H9 (cell line): ENCODE data around the gene CORO2B. TPM values are rescaled to one million over a fixed set of nuclear protein-coding genes. Genes with fewer than 3 reads are reported as not detected.

ENCODE experiments used
- DNase-seq: peaks from one replicate; pipeline ENCODE4 v3.0.0-alpha.2; 2017
- H2AFZ ChIP-seq: one replicate; pipeline ENCODE4 v1.6.1; 2013; ENCODE audit warnings: mild to moderate bottlenecking, low read length, control low read depth, moderate library complexity
- H2AK5ac ChIP-seq: 2 replicates; pipeline ENCODE4 v1.6.1; 2013; ENCODE audit warnings: low read length, control low read depth, mixed read lengths; ENCODE audit not compliant: insufficient read length
- H2BK120ac ChIP-seq: one replicate; pipeline ENCODE4 v1.6.1; 2013; ENCODE audit warnings: low read depth, mild to moderate bottlenecking, low read length, control low read depth, inconsistent platforms; ENCODE audit not compliant: poor library complexity, severe bottlenecking
- H2BK12ac ChIP-seq: 2 replicates; pipeline ENCODE4 v1.6.1; 2013; ENCODE audit warnings: low read length, control low read depth, mixed read lengths, low read depth; ENCODE audit not compliant: insufficient read length
- H2BK15ac ChIP-seq: 2 replicates; pipeline ENCODE4 v1.6.1; 2013; ENCODE audit warnings: low read depth, low read length, control low read depth
- H2BK20ac ChIP-seq: one replicate; pipeline ENCODE4 v1.6.1; 2013; ENCODE audit warnings: low read depth, mild to moderate bottlenecking, low read length, control low read depth, inconsistent platforms; ENCODE audit not compliant: poor library complexity, severe bottlenecking
- H2BK5ac ChIP-seq: 2 replicates; pipeline ENCODE4 v1.6.1; 2013; ENCODE audit warnings: low read length, control low read depth, mixed read lengths; ENCODE audit not compliant: insufficient read length
- H3K14ac ChIP-seq: 2 replicates; pipeline ENCODE4 v1.6.1; 2013; ENCODE audit warnings: low read length, control low read depth; ENCODE audit not compliant: insufficient read depth
- H3K18ac ChIP-seq: 2 replicates; pipeline ENCODE4 v1.6.1; 2013; ENCODE audit warnings: low read depth, mild to moderate bottlenecking, mixed read lengths, low read length, control low read depth; ENCODE audit not compliant: insufficient read length
- H3K23ac ChIP-seq: 2 replicates; pipeline ENCODE4 v1.6.1; 2013; ENCODE audit warnings: low read length, control low read depth, mixed read lengths, low read depth; ENCODE audit not compliant: insufficient read length
- H3K23me2 ChIP-seq: 2 replicates; pipeline ENCODE4 v1.6.1; 2013; ENCODE audit warnings: low read depth, mild to moderate bottlenecking, mixed read lengths, low read length, control low read depth; ENCODE audit not compliant: insufficient read length, poor library complexity, severe bottlenecking
- H3K27ac ChIP-seq: 2 replicates; pipeline ENCODE4 v1.5.1; 2013; ENCODE audit warnings: low read length, control low read depth, mixed read lengths, low read depth; ENCODE audit not compliant: insufficient read length
- H3K27me3 ChIP-seq: 2 replicates; pipeline ENCODE4 v1.6.1; 2013; ENCODE audit warnings: low read length, control low read depth, inconsistent platforms; ENCODE audit not compliant: insufficient read depth
- H3K4ac ChIP-seq: 2 replicates; pipeline ENCODE4 v1.6.1; 2013; ENCODE audit warnings: low read depth, mild to moderate bottlenecking, control low read depth, inconsistent platforms, low read length, moderate library complexity
- H3K4me1 ChIP-seq: 2 replicates; pipeline ENCODE4 v1.6.1; 2013; ENCODE audit warnings: low read length, control low read depth, inconsistent platforms; ENCODE audit not compliant: insufficient read depth
- H3K4me2 ChIP-seq: 2 replicates; pipeline ENCODE4 v1.6.1; 2013; ENCODE audit warnings: low read length, control low read depth, mixed read lengths; ENCODE audit not compliant: insufficient read length, insufficient read depth
- H3K56ac ChIP-seq: 2 replicates; pipeline ENCODE4 v1.6.1; 2013; ENCODE audit warnings: low read depth, mild to moderate bottlenecking, mixed read lengths, low read length, control low read depth; ENCODE audit not compliant: insufficient read length
- H3K79me1 ChIP-seq: 2 replicates; pipeline ENCODE4 v1.6.1; 2013; ENCODE audit warnings: low read depth, mild to moderate bottlenecking, moderate library complexity, low read length, control low read depth, inconsistent platforms; ENCODE audit not compliant: insufficient read depth, poor library complexity, severe bottlenecking
- H3K79me2 ChIP-seq: 2 replicates; pipeline ENCODE4 v1.6.1; 2013; ENCODE audit warnings: low read length, control low read depth, inconsistent platforms; ENCODE audit not compliant: insufficient read depth
- H3K9ac ChIP-seq: 2 replicates; pipeline ENCODE4 v1.6.1; 2013; ENCODE audit warnings: low read length, control low read depth, mixed read lengths; ENCODE audit not compliant: insufficient read length; ENCODE audit errors: extremely low read depth
- H3K9me3 ChIP-seq: one replicate; pipeline ENCODE4 v1.6.1; 2013; ENCODE audit warnings: low read depth, low read length, inconsistent platforms; ENCODE audit not compliant: control insufficient read depth
- H3T11ph ChIP-seq: one replicate; pipeline ENCODE4 v1.6.1; 2013; ENCODE audit warnings: mild to moderate bottlenecking, low read length, control low read depth, inconsistent platforms
- H4K20me1 ChIP-seq: one replicate; pipeline ENCODE4 v1.6.1; 2013; ENCODE audit not compliant: control insufficient read depth, insufficient read length, insufficient read depth
- H4K5ac ChIP-seq: 2 replicates; pipeline ENCODE4 v1.6.1; 2013; ENCODE audit warnings: low read depth, mild to moderate bottlenecking, mixed read lengths, low read length, control low read depth; ENCODE audit not compliant: insufficient read length
- H4K8ac ChIP-seq: replicated peaks from 2 replicates; pipeline ENCODE4 v1.6.1; 2013; ENCODE audit warnings: low read length, control low read depth, mixed read lengths, low read depth; ENCODE audit not compliant: insufficient read length
- H4K91ac ChIP-seq: 2 replicates; pipeline ENCODE4 v1.6.1; 2013; ENCODE audit warnings: low read depth, mild to moderate bottlenecking, moderate library complexity, mixed read lengths, low read length, control low read depth; ENCODE audit not compliant: insufficient read length
- H3K27ac Mint-ChIP-seq, 3 experiments: 2 replicates in 2 of 3; 3 replicates in 1 of 3; pipeline ENCODE4 v1.8.0; 2020 to 2021; ENCODE audit warnings: mixed read lengths in 3 of 3, mild to moderate bottlenecking in 1 of 3, moderate library complexity in 1 of 3
- H3K27me3 Mint-ChIP-seq: 2 replicates; pipeline ENCODE4 v1.8.0; 2021; ENCODE audit warnings: low read depth, mild to moderate bottlenecking, moderate library complexity, mixed read lengths
- H3K36me3 Mint-ChIP-seq, 3 experiments: 2 replicates in 2 of 3; 3 replicates in 1 of 3; pipeline ENCODE4 v1.8.0; 2020 to 2021; ENCODE audit warnings: low read depth in 3 of 3, mixed read lengths in 3 of 3; ENCODE audit not compliant: insufficient read depth in 1 of 3
- H3K4me1 Mint-ChIP-seq, 2 experiments: 2 replicates each; pipeline ENCODE4 v1.8.0; 2020; ENCODE audit warnings: mixed read lengths in 2 of 2
- H3K4me3 Mint-ChIP-seq, 2 experiments: 2 replicates in 1 of 2; 3 replicates in 1 of 2; pipeline ENCODE4 v1.8.0; 2020 to 2021; ENCODE audit warnings: mild to moderate bottlenecking in 2 of 2, mixed read lengths in 2 of 2, moderate library complexity in 1 of 2
- H3K9me3 Mint-ChIP-seq, 2 experiments: 2 replicates in 1 of 2; 3 replicates in 1 of 2; pipeline ENCODE4 v1.8.0; 2020; ENCODE audit warnings: mild to moderate bottlenecking in 2 of 2, mixed read lengths in 2 of 2, moderate library complexity in 1 of 2
- CTCF ChIP-seq: fragments of 200-600 bp; sonication (generic); conservative IDR thresholded peaks from 3 replicates; pipeline ENCODE4 v1.8.0; 2021; ENCODE audit warnings: antibody characterized with exemption, mild to moderate bottlenecking
- WGBS: extraction: QIAGEN DNeasy Blood & Tissue Kit; methylation state at CpG from one replicate; pipeline ENCODE4 v1.1.7; 2013; ENCODE audit warnings: missing lambda C conversion rate, low lambda C conversion rate, mixed read lengths; ENCODE audit not compliant: insufficient read length; ENCODE audit errors: extremely low coverage; 5-methylcytosine and 5-hydroxymethylcytosine counted together
- total RNA-seq: library from RNA; stranded (reverse); gene quantifications from 2 replicates; pipeline ENCODE4 v1.2.1, GENCODE V29; 2021

Gene CORO2B
- total RNA-seq, 1 experiment from 2014 or later: 3.1 TPM

DNA sequence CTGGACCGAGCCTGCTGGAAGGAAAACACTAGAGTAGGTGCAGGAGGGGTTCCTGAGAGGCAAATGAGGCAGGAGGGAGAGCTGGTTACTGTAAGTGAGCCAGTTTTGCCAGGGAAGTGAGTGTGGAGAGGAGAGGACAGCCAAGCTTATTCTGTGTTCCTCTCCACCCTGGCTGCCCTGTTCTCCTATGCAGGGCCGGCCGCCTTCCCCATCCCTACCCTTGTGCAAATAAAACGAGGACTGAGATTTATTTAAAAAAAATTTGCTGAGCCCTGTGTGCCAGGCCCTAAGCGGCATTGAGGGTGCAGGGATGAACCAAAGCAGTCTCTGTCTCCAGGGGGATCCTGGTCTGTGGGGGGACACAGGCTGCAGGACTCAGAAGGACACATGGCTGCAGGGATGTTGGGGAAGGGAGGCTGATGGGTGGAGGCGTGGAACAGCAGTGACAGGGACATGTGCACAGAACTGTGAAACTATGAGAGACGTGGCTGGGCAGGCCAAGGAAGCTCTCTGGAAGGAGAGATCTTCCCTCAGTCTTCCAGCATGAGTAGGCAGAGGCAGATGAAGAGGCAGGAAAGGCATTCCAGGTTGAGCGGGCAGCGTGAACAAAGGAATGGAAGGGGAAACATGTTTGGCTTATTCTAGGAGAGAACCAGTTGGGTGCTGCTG lies 12.1 kb downstream of the CORO2B start:
- H4K91ac ChIP-seq: no peak overlapping the region
- H3K4me2 ChIP-seq: no peak overlapping the region
- no peak overlapping the region for H2BK5ac ChIP-seq
- no peak overlapping the region for H2BK15ac ChIP-seq
- no peak overlapping the region for H3K4me3 Mint-ChIP-seq
- H3K36me3 Mint-ChIP-seq: no peaks in the 10 kb centered on the region
- H3T11ph ChIP-seq: no peak overlapping the region
- no peak overlapping the region for H3K4ac ChIP-seq
- H3K27me3 ChIP-seq: no peaks in the 10 kb centered on the region
- no peaks in the 10 kb centered on the region for H3K79me2 ChIP-seq
- H3K79me1 ChIP-seq: no peaks in the 10 kb centered on the region
- no peak overlapping the region for H3K56ac ChIP-seq
- H3K9me3 Mint-ChIP-seq: no peaks in the 10 kb centered on the region
- no peak overlapping the region for H3K14ac ChIP-seq
- peaks cover 9% of the 10 kb centered on the region for H3K27me3 Mint-ChIP-seq
- no peak overlapping the region for H3K9ac ChIP-seq
- H3K4me1 Mint-ChIP-seq: peaks cover 35 to 42% of the 10 kb centered on the region in 2 experiments
- no peak overlapping the region for H2BK120ac ChIP-seq
- H3K18ac ChIP-seq: no peak overlapping the region
- no peak overlapping the region for H2AFZ ChIP-seq
- H3K23me2 ChIP-seq: no peaks in the 10 kb centered on the region
- H3K23ac ChIP-seq: no peak overlapping the region
- no peak overlapping the region for H2AK5ac ChIP-seq
- H3K4me1 ChIP-seq: no peaks in the 10 kb centered on the region
- H4K20me1 ChIP-seq: no peaks in the 10 kb centered on the region
- H2BK20ac ChIP-seq: no peak overlapping the region
- H3K9me3 ChIP-seq: no peaks in the 10 kb centered on the region
- DNase-seq: no peak
- no peak overlapping the region for H4K5ac ChIP-seq
- H3K27ac ChIP-seq: no peak overlapping the region
- H2BK12ac ChIP-seq: no peak overlapping the region
- peak overlapping the region in 1 of 3 experiments; percentile 2; a peak in 2 of 7 replicates for H3K27ac Mint-ChIP-seq
- TF ChIP-seq CTCF: no peak
- WGBS: no CpG with 5 or more reads among the region's 9 CpGs
- no peak overlapping the region for H4K8ac ChIP-seq
